HCT116 (cell line): ENCODE data around the gene FAM20C. TPM values are rescaled to one million over a fixed set of nuclear protein-coding genes. Genes with fewer than 3 reads are reported as not detected.
A peak's percentile ranks its signal among the peaks of the same experiment; 100 is the strongest.

ENCODE experiments used
- ATAC-seq: fragments of 200-7000 bp; cut with Tn5 transposase; 2 replicates; pipeline ENCODE4 v1.9.1; 2020; ENCODE audit warnings: mild to moderate bottlenecking, moderate library complexity
- BruUV-seq: library from RNA; stranded (reverse); fragments of 400-500 nt; replicated peaks from 2 replicates; lab custom pipeline; 2021; lab: Mats Ljungman, UMichigan
- CTCF ChIA-PET: fragments of 300-600 bp; sonication (Branson Sonifier 250); formaldehyde crosslinking; loops from one replicate; lab custom pipeline; 2021; ENCODE audit warnings: antibody characterized with exemption; lab: Charles Lee
- POLR2A ChIA-PET: fragments of 300-600, 350-600 bp; sonication (Branson Sonifier 250); formaldehyde crosslinking; loops from one replicate; lab custom pipeline; 2021; ENCODE audit warnings: antibody characterized with exemption; lab: Charles Lee
- RAD21 ChIA-PET, 2 experiments: fragments of 300-600 bp; sonication (Branson Sonifier 250); formaldehyde crosslinking; loops; one replicate each; lab custom pipeline; 2023; ENCODE audit warnings: low total read pairs in 2 of 2; ENCODE audit not compliant: uncharacterized antibody in 2 of 2, unreplicated experiment in 2 of 2, low non-redundant PET in 1 of 2; lab: Charles Lee
- DNase-seq: peaks from one replicate; pipeline ENCODE4 v3.0.0-alpha.2; 2010; ENCODE audit warnings: low read depth, low spot score
- H2AFZ ChIP-seq: fragments of 200-600 bp; shearing (Covaris generic), sonication (generic); 2 replicates; pipeline ENCODE4 v1.6.1; 2017; ENCODE audit warnings: low read depth, mixed run types, mixed read lengths, antibody characterized with exemption, low read length; ENCODE audit not compliant: poor library complexity, severe bottlenecking
- H3K27ac ChIP-seq: 2 replicates; pipeline ENCODE4 v1.5.1; 2012; ENCODE audit warnings: low read depth, low read length
- H3K27me3 ChIP-seq: fragments of 200-600 bp; sonication (generic); 2 replicates; pipeline ENCODE4 v1.6.1; 2016; ENCODE audit warnings: mixed run types, low read length, mixed read lengths; ENCODE audit not compliant: insufficient read depth
- H3K36me3 ChIP-seq, 2 experiments: fragments of 200-500 bp in 1 of 2; fragments of 200-600 bp in 1 of 2; sonication (Bioruptor generic) in 1 of 2; sonication (generic) in 1 of 2; 2 replicates each; pipeline versions ENCODE4 v1.5.1 to v1.6.1; 2014 to 2016; ENCODE audit warnings: low read length in 2 of 2, inconsistent platforms in 1 of 2, mixed read lengths in 1 of 2, mixed run types in 1 of 2; ENCODE audit not compliant: insufficient read depth in 2 of 2, control insufficient read depth in 1 of 2
- H3K4me1 ChIP-seq, 2 experiments: fragments of 200-600 bp in 1 of 2; sonication (generic) in 1 of 2; 2 replicates each; pipeline versions ENCODE4 v1.5.1 to v1.6.1; 2012 to 2017; ENCODE audit warnings: low read length in 2 of 2, inconsistent platforms in 1 of 2, mild to moderate bottlenecking in 1 of 2, mixed read lengths in 1 of 2, mixed run types in 1 of 2, moderate library complexity in 1 of 2; ENCODE audit not compliant: insufficient read depth in 2 of 2, control insufficient read depth in 1 of 2
- H3K4me2 ChIP-seq: fragments of 200-600 bp; sonication (generic); 2 replicates; pipeline ENCODE4 v1.6.1; 2017; ENCODE audit warnings: mixed run types, low read length, mixed read lengths
- H3K4me3 ChIP-seq, 2 experiments: fragments of 200-600 bp in 1 of 2; sonication (generic) in 1 of 2; replicated peaks in 1 of 2; 2 replicates each; pipeline ENCODE4 v1.5.1; 2011 to 2016; ENCODE audit warnings: low read length in 2 of 2, control low read depth in 1 of 2, low read depth in 1 of 2, mild to moderate bottlenecking in 1 of 2, mixed read lengths in 1 of 2, mixed run types in 1 of 2
- H3K79me2 ChIP-seq: fragments of 200-600 bp; sonication (generic); 2 replicates; pipeline ENCODE4 v1.6.1; 2017; ENCODE audit warnings: mild to moderate bottlenecking, mixed run types, low read length, moderate library complexity, mixed read lengths; ENCODE audit not compliant: insufficient read depth
- H3K9ac ChIP-seq: fragments of 200-600 bp; sonication (generic); 2 replicates; pipeline ENCODE4 v1.6.1; 2016; ENCODE audit warnings: low read length, mixed read lengths
- H3K9me2 ChIP-seq: fragments of 200-600 bp; sonication (generic), shearing (Covaris generic); 2 replicates; pipeline ENCODE4 v1.6.1; 2017; ENCODE audit warnings: mixed run types, mild to moderate bottlenecking, moderate library complexity; ENCODE audit not compliant: insufficient read depth
- H3K9me3 ChIP-seq, 2 experiments: fragments of 200-500 bp in 1 of 2; fragments of 200-600 bp in 1 of 2; sonication (Bioruptor generic) in 1 of 2; sonication (generic) in 1 of 2; 2 replicates each; pipeline ENCODE4 v1.6.1; 2014 to 2017; ENCODE audit warnings: low read length in 2 of 2, mixed read lengths in 2 of 2, inconsistent platforms in 1 of 2, low read depth in 1 of 2, mild to moderate bottlenecking in 1 of 2, mixed run types in 1 of 2, moderate library complexity in 1 of 2; ENCODE audit not compliant: control insufficient read depth in 1 of 2, insufficient read depth in 1 of 2
- H4K20me1 ChIP-seq: fragments of 200-600 bp; sonication (generic), shearing (Covaris generic); 2 replicates; pipeline ENCODE4 v1.6.1; 2017; ENCODE audit warnings: mixed run types, mild to moderate bottlenecking, moderate library complexity; ENCODE audit not compliant: insufficient read depth
- ATF3 ChIP-seq: IDR thresholded peaks from 2 replicates; pipeline ENCODE4 v1.6.1; 2012
- CEBPB ChIP-seq: IDR thresholded peaks from 2 replicates; pipeline ENCODE4 v1.6.1; 2012; ENCODE audit warnings: low read depth
- EGR1 ChIP-seq: IDR thresholded peaks from 2 replicates; pipeline ENCODE4 v1.6.1; 2012; ENCODE audit warnings: low read depth
- ELF1 ChIP-seq: IDR thresholded peaks from 2 replicates; pipeline ENCODE4 v1.6.1; 2012; ENCODE audit warnings: low read depth, borderline replicate concordance
- EZH2 ChIP-seq: fragments of 200-600 bp; sonication (generic); IDR thresholded peaks from 2 replicates; pipeline ENCODE4 v1.6.1; 2017; ENCODE audit warnings: antibody characterized with exemption, mixed run types
- EZH2phosphoT487 ChIP-seq: fragments of 200-600 bp; IDR thresholded peaks from 2 replicates; pipeline ENCODE4 v1.6.1; 2018; ENCODE audit warnings: antibody characterized with exemption, borderline replicate concordance
- FOSL1 ChIP-seq: IDR thresholded peaks from 2 replicates; pipeline ENCODE4 v1.6.1; 2012; ENCODE audit warnings: low read depth
- JUND ChIP-seq: IDR thresholded peaks from 2 replicates; pipeline ENCODE4 v1.6.1; 2012
- POLR2A ChIP-seq: IDR thresholded peaks from 2 replicates; pipeline ENCODE4 v1.7.0; 2011; ENCODE audit warnings: borderline replicate concordance; ENCODE audit not compliant: insufficient read depth, insufficient read length; ENCODE audit errors: extremely low read depth
- POLR2AphosphoS5 ChIP-seq: IDR thresholded peaks from 2 replicates; pipeline ENCODE4 v1.6.1; 2011; ENCODE audit warnings: mild to moderate bottlenecking, low read depth, low read length, moderate library complexity
- RAD21 ChIP-seq: IDR thresholded peaks from 2 replicates; pipeline ENCODE4 v1.6.1; 2012; ENCODE audit warnings: low read depth, mild to moderate bottlenecking
- REST ChIP-seq: IDR thresholded peaks from 2 replicates; pipeline ENCODE4 v1.6.1; 2012; ENCODE audit warnings: low read depth
- SIN3A ChIP-seq: IDR thresholded peaks from 2 replicates; pipeline ENCODE4 v1.6.1; 2012; ENCODE audit warnings: low read depth
- SP1 ChIP-seq: IDR thresholded peaks from 2 replicates; pipeline ENCODE4 v1.6.1; 2012; ENCODE audit warnings: low read depth
- SRF ChIP-seq: IDR thresholded peaks from 2 replicates; pipeline ENCODE4 v1.6.1; 2012; ENCODE audit warnings: low read depth
- TCF7L2 ChIP-seq: IDR thresholded peaks from 2 replicates; pipeline ENCODE4 v1.7.0; 2011; ENCODE audit warnings: borderline replicate concordance, inconsistent platforms; ENCODE audit not compliant: insufficient read depth, insufficient read length; ENCODE audit errors: extremely low read depth
- YY1 ChIP-seq: IDR thresholded peaks from 2 replicates; pipeline ENCODE4 v1.6.1; 2011; ENCODE audit warnings: low read length, low read depth, moderate library complexity, mild to moderate bottlenecking; ENCODE audit not compliant: insufficient replicate concordance; ENCODE audit errors: extremely low read depth
- intact Hi-C: fragments of 100-400 bp; cut with micrococcal nuclease; formaldehyde crosslinking; loops from 2 replicates; pipeline ENCODE4 v1.10.0; 2022
- total RNA-seq: library from RNA; stranded (reverse); gene quantifications from one replicate; pipeline ENCODE4 v1.2.1, GENCODE V29; 2021; ENCODE audit not compliant: unreplicated experiment
- TF ChIP-seq, protein P1 (sequence below): IDR thresholded peaks from 2 replicates; pipeline ENCODE4 v1.6.1; 2012
- TF ChIP-seq, protein P2 (sequence below): IDR thresholded peaks from 2 replicates; pipeline ENCODE4 v1.6.1; 2011; ENCODE audit warnings: mild to moderate bottlenecking, low read length, moderate library complexity; ENCODE audit not compliant: insufficient replicate concordance; ENCODE audit errors: extremely low read depth

Gene FAM20C
- total RNA-seq, 1 experiment from 2014 or later: 27.1 TPM

DNA sequence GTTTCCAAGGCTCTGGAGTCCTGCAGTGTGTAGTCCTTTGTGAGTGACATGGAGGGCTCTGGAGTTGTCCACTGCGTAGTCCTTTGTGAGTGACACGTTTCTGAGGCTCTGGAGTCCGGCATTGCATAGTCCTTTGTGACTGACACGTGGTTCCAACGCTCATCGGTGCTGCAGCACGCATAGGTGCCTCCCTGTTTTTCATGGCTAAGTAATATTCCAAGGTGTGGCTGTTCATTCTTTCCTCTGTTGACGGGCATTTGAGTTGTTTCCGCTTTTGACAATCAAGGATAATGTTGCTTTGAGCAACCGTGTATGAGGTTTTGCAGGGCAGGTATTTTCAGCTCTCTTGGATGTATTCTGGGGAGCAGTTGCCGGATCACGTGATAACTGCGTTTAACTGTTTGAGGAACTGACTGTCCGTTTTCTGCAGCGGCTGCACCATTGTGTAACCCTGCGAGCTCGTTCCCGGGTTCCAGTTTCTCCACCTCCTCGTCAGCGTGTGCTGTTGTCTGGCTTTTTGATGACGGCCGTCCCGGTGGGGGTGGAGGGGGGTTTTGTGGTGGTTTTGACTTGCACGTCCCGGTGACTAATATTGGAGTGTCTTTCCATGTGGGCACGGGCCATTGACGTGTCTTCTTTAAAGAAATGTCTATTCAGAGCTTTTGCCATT, 21.1 kb downstream of the FAM20C start (continued):
- no peak for TF ChIP-seq RAD21
- no peak for TF ChIP-seq SP1
- no peak for TF ChIP-seq SRF
- TF ChIP-seq TCF7L2: no peak

DNA sequence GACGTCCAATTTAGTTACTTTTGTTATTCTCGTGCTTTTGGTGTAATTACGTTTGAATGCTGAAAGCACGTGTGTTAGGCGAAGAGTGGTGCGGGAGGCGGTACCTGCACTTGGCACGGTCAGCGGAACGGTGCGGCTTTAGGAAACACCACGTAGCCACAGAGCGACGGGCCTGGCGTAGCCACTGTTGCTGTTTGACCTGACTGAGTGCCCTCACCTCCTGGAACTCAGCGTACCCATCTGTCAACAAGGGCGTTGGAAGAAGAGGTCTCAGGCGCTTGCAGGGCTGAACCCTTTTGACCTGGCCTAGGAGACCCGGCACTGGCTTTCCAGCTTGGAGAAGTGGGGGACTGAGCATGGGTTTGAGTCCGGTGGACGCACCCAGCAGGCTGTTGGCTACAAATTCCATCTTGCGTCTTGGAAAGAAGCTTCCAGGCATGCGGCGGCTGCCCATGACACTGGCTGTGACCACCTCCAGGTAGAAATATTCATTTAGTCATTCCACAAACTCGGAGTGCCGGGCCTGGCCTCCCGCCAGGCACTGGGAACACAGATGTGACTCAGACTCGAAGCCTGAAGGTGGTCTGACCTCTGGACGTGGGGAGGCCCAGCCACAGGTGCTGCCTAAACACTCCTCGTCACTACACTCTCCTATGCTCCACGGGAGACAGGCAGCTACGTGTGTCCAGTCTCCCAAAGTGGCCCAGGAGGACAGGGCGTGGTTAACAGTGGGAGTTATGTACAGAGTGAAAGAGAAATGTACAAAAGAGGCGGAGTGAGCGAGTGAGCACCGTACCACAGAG, 22.2 kb downstream of the FAM20C start:
- Histone ChIP-seq H3K9ac (no peak overlapping the region), H3K27ac (0 out of 2 replicates have a peak overlapping the region, but pooled peaks have one; percentile 28), H3K4me1 (peaks cover 9% of the 10 kb centered on the region in 2 experiments), H3K4me3 (no peak overlapping the region), H3K79me2 (no peaks in the 10 kb centered on the region), H2AFZ (no peak overlapping the region), H3K4me2 (peak overlapping the region; percentile 43), H3K36me3 (no peaks in the 10 kb centered on the region), H3K9me2 (no peaks in the 10 kb centered on the region), H3K9me3 (no peaks in the 10 kb centered on the region), H4K20me1 (no peaks in the 10 kb centered on the region), H3K27me3 (no peaks in the 10 kb centered on the region)
- peak; percentile 18 for DNase-seq
- ChIA-PET CTCF (no interaction called here), POLR2A (no interaction called here), RAD21 (no interaction called here)
- ATAC-seq: peak; percentile 73
- BruUV-seq: no TSS peak
- intact Hi-C loops: no loop called here
- no peak for TF ChIP-seq ATF3
- no peak for TF ChIP-seq JUND
- TF ChIP-seq, protein P1, sequence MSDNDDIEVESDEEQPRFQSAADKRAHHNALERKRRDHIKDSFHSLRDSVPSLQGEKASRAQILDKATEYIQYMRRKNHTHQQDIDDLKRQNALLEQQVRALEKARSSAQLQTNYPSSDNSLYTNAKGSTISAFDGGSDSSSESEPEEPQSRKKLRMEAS: no peak
- TF ChIP-seq EZH2: no peak
- no peak for TF ChIP-seq EZH2phosphoT487
- TF ChIP-seq FOSL1: no peak
- no peak for TF ChIP-seq REST
- TF ChIP-seq RAD21: no peak
- no peak for TF ChIP-seq POLR2AphosphoS5
- no peak for TF ChIP-seq EGR1
- TF ChIP-seq SRF: no peak
- TF ChIP-seq, protein P2, sequence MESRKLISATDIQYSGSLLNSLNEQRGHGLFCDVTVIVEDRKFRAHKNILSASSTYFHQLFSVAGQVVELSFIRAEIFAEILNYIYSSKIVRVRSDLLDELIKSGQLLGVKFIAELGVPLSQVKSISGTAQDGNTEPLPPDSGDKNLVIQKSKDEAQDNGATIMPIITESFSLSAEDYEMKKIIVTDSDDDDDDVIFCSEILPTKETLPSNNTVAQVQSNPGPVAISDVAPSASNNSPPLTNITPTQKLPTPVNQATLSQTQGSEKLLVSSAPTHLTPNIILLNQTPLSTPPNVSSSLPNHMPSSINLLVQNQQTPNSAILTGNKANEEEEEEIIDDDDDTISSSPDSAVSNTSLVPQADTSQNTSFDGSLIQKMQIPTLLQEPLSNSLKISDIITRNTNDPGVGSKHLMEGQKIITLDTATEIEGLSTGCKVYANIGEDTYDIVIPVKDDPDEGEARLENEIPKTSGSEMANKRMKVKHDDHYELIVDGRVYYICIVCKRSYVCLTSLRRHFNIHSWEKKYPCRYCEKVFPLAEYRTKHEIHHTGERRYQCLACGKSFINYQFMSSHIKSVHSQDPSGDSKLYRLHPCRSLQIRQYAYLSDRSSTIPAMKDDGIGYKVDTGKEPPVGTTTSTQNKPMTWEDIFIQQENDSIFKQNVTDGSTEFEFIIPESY: no peak
- no peak for TF ChIP-seq SIN3A
- no peak for TF ChIP-seq ELF1
- TF ChIP-seq POLR2A: no peak
- TF ChIP-seq CEBPB: no peak
- TF ChIP-seq YY1: no peak
